NCI-H2196 (cell line): ENCODE results near the gene TNFSF9.
A peak's percentile ranks its signal among the peaks of the same experiment; 100 is the strongest.
"Not testable (repeated sequence)": the region's sequence is repeated elsewhere in the genome, so short reads cannot be mapped to it uniquely, and the experiment has no call there.

ENCODE experiments used
- DNase-seq: peaks from one replicate; lab custom pipeline; 2025; ENCODE audit not compliant: unreplicated experiment; lab: John Stamatoyannopoulos, UW

Gene TNFSF9

DNA sequence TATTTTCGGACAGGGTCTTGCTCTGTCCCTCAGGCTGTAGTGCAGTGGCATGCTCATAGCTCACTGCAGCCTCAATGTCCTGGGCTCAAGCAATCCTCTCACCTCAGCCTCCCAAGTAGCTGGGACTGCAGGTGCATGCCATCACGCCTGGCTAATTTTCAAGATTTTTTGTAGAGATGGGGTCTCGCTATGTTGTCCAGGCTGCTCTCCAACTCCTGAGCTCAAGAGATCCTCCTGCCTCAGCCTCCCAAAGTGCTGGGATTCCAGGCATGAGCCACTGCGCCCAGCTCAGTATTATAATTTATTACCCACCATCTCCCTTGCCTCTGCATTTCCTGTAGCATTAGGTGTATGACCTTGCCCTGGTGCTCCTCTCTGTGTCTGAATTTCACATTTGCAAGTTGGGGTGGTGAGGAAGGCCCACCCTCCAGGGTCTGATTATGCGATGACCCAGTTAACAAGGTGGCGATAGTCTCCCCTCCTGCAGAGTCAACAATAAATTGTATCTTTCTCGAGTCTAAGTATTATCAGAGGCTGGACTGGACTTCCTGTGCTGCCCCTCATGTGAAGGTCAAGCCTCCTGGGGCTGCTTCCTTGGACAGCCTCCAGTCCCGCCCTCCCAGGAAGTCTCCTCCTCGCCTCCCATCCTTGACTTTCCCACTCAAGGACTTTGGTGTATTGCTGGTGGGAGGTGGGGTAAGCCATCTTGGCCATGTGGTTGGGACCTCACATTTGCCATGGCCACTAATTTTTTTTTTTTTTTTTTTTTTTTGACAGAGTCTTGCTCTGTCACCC lies 27.2 kb upstream of the TNFSF9 start:
- no peak for DNase-seq

DNA sequence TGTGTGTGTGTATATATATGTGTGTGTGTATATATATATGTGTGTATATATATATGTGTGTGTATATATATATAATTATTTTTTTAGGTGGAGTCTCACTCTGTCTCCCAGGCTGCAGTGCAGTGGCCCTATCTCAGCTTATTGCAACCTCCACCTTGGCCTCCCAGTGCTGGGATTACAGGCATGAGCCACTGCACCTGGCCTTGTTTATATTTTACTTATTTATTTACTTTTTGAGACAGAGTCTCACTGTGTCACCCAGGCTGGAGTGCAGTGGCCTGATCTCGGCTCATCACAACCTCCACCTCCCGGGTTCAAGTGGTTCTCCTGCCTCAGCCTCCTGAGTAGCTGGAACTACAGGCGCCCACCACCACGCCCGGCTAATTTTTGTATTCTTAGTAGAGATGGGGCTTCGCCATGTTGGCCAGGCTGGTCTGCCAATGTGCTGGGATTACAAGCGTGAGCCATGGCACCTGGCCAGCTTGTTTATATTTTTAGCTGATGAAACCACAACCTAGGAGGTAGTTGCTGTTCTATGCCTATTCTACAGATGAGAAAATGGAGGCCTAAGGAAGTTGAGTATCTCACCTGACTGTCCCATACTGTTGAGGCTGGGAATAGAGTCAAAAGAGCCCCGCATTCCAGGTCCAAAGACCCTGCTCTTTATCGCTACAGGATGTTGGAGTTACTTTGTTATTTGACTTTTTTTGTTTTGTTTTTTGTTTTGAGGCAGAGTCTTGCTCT lies 22.6 kb upstream of the TNFSF9 start:
- DNase-seq = not testable (repeated sequence)

DNA sequence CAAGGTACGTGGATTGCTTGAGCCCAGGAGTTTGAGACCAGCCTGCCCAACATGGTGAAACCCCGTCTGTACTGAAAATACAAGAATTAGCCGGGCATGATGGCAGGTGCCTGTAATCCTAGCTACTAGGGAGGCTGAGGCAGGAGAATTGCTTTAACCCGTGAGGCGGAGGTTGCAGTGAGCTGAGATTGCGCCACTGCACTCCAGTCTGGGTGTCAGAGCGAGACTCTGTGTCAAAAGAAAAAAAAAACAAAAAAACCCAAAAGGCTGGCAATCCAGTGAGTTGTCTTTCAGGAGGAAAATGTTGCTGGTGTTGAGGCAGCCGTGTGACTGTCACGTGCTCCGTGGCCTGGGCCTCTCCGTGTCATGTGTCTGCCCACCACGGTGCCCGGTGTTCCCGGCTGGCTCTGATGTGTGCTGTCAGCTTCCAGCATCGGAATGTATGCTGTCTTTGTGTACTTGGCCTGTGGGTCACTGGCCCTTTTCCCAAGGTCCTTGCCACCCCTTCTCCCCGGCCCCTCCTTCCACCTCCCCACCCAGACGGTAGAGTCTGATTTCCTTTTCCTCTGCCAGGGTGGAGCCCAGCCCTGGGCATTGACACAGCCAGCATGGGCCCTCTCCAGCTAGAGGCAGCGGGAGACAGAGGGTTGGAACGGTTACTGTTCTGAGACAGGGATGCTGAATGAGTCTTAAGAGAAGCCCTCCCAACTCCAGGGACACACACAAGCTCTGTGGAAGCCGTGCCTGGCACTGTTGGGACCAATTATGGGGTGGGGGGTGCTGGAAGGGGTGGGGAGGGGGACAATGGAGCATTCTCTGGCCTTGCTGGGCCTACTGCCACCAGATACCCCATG lies 21.5 kb upstream of the TNFSF9 start:
- no peak for DNase-seq

DNA sequence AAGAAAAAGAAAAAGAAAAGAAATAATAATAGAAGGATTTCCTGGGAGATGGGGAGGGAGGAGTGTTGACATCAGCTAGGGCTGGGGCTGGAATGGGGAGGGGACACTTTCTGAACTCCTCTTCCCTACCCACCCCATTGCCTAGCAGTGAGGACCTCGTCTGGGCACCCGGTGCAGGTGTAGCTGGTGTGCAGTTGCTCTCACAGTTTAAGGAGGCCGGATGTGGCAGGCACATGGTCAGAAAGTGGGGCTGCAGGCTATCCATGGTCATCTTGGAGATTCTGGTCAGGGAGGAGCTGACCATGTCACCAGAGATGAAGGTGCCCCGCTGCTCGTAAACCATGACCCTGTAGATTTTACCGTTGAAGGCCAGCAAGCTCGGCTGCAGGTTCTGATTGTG lies 20.2 kb upstream of the TNFSF9 start:
- no peak for DNase-seq

DNA sequence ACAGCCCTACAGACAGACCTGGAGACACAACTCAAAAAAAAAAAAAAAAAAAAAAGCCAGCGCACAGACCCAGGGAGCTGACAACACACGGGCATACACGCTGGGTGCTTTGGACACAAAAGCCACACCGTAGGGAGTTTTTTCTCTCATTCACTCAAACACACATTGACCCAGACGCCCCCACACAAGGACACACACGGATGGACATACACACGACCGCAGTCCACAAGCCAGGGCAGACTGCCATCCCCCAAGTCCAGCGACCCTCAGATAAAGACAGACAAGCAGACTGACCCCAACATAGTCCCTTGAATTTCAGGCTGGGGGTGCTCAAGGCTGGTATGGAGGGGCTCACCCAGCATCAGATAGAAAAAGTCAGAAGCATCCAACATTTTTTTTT lies 16.7 kb upstream of the TNFSF9 start:
- no peak for DNase-seq

DNA sequence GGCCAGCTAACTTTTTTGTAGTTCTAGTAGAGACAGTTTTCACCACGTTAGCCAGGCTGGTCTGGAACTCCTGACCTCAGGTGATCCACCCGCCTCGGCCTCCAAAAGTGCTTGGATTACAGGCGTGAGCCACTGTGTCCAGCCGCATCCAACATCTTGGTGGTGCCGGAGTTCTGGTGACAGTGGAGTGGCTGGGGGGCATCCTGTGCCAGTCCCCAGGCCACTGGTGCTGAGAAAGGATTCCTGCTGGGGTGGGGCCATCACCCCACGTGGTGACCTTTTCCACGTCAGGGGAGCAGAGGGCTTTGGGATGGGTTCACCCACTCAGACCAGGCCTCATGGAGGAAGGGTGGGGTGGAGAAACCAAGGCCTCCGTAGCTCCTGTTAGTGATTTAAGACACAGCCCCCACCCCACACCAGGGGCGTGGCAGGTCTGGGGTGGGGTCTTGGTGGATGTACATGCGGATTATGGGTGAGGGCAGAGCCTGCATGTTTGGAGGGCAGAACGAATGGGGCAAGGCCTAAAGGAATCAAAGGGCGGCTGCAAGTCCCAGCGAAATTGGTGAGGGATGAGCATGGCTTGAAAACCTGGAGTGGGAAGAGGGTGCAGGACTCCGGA lies 15.8 kb upstream of the TNFSF9 start:
- no peak for DNase-seq

DNA sequence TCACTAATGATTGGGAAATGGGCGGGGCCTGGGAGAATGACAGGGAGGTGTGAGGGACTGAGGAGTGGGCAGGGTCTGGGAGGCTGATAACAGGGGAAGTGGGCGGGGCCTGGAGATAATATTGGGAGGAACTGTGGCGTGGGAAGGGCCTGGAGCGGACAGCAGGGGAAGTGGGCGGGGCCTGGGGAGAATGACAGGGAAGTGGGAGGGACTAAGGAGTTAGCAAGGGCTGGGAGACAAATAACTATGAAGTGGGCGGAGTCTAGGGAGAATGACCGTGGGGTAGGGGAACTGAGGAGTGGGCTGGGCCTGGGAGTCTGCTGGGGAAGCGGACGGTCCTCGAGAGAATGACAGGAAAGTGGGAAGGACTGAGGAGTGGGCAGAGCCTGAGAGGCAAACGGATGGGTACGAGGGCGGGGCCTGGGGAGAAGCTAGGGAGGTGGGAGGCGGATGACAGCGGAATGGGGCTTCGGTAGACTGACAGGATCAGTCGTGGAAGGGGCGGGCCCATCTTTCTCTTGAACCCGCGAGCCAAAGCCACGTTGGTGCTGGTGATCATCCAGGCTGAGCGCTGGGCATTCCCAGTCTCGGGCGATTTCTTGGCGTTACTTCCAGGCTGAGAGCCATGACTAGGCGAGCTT lies 14.7 kb upstream of the TNFSF9 start:
- peak; percentile 95 for DNase-seq

DNA sequence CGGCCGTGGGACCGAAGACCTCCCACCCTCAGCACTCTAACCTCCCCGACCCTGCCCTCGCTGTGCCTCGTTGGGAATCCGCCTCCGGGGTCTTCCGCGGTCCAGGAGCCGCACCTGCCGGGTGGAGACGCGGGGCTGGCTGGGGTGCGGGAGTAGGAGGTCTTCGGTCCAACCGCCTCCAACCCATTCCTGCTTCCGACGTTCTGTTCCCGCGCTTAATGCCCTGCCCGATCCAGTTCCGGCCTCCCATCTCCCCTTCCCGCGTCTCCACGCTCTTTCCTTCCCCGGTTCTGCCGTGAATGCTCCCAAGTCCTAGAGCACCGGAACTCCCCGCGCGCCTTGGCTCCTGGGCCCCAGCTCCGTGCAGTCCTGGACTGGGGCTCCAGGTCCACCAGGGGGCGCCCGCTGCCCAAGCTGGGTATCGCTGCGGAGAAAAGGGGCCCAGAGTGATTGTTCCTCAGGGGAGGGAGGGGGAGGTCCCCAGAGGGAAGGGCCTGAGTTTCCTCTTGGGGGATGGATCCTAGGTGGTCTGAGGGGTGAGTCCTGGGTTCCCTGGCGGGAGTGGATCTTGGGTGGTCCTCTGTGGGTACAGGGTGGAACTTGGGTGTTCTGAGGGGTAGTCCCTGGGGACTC lies 14.1 kb upstream of the TNFSF9 start:
- peak; percentile 94 for DNase-seq

DNA sequence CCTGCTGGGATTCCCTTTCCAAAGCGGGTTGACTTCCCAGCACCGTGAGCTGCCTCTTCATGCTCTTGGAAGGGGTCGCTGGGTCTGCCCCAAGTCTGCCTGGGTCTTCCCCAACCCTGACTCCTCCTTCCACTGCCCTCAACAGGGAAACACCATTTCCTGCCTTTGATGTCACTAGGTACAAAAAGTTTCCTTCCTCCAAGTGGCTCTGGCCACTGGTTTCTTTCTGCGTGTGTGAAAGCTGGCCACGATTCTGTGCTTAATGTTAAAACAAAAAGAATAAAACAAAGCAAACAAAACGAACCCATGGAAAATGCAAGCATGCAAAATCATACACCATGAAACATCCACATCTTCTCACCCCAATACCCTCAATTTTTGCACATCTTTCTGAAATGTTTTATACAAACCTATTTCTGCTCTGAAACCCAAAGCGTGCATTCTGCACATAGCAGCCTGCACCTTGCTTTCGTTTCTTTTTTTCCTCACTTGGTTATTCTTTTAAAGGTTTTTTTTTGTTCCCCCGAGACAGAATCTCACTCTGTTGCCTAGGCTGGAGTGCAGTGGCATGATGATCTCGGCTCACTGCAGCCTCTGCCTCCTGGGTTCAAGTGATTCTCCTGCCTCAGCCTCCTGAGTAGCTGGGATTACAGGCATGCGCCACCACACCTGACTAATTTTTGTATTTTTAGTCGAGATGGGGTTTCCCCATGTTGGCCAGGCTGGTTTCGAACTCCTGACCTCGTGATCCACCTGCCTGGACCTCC lies 12.5 kb upstream of the TNFSF9 start:
- no peak for DNase-seq

DNA sequence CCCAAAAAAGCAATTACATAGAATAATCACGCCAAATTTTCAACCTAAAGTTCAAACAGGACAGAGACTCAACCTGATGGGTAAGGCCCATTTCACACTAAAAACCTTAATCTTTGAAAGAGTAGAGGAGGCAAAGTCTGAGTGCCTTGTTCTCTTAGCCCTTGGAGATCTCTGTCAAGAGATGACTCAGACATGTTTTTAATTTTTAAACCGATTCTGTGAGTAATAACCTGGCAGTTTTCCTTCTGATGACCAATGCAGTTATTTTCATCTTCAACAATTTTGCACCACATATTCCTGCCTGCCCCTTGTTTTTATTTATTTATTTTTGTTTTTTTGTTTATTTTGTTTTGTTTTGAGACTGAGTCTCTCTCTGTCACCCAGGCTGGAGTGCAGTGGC lies 11.5 kb upstream of the TNFSF9 start:
- DNase-seq = no peak

DNA sequence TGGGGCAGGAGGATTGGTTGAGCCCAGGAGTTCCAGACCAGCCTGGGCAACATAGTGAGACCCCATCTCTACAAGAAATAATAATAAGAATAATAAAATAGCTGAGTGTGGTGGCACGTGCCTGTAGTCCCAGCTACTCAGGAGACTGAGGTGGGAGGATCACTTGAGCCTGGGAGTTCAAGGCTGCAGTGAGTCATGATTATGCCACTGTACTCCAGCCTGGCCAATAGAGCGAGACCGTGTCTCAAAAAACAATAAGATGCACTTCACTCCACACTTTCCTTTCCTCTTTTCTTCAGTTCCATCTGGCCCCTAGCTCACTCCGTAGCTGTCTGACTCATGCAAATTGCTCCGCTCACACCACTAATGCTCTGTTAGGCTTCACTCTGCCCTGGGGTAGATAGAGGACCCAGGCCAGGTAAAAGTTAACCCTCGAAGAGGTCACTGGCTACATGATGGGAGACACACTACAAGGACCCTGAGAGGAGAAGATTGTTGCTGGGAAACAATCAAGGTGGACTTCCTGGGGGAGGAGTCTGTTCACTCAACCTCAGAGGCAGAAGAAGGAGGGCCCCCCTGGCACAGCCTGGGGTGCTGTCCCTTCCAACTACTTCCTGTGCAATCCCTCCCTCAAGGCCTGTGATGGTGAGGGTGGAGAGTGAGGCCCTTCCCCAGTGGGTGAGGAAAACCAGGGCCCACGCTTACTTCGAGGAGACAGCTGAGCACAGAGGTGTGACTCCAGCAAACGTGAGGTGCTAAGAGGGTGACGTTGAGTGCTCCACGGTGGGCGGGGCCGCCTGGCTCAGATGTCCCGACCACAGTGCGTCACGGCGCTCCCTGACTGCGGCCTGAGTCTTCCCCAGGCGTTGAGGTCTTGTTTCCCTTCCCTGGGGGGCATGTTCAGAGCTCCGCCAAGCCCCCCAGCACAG lies 8.8 kb upstream of the TNFSF9 start:
- no peak for DNase-seq

DNA sequence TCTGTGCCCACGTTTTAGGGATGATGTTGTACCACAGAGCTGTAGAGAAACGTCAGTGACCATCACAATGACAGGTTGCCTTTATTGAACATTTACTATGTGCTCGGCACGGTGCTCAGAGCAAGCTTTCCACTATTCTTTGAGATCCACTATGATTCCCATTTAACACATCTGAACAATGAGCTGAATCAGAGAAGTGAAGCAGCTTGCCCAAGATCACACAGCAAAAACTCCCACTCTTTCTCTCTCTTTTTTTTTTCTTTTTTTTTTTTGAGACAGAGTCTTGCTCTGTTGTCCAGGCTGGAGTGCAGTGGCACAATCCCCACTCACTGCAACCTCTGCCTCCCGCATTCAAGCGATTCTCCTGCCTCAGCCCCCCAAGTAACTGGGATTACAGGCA lies 8.1 kb upstream of the TNFSF9 start:
- no peak for DNase-seq

DNA sequence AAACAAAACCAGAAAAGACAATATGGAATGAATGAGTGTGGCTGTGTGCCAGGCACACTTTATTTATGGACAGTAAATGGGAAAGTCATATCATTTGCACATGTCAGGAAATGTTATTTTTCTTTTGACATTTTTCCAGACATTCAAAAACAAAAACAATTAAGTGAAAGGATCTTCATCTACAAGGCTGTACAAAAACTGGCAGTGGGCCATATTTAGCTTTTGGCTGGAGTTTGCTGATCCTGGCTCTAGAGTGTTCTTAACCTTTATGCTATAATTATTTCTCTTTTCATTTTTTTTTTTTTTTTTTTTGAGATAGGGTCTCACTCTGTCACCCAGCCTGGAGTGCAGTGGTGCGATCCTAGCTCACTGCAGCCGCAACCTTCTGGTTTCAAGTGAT lies 6.5 kb upstream of the TNFSF9 start:
- DNase-seq = peak; percentile 13

DNA sequence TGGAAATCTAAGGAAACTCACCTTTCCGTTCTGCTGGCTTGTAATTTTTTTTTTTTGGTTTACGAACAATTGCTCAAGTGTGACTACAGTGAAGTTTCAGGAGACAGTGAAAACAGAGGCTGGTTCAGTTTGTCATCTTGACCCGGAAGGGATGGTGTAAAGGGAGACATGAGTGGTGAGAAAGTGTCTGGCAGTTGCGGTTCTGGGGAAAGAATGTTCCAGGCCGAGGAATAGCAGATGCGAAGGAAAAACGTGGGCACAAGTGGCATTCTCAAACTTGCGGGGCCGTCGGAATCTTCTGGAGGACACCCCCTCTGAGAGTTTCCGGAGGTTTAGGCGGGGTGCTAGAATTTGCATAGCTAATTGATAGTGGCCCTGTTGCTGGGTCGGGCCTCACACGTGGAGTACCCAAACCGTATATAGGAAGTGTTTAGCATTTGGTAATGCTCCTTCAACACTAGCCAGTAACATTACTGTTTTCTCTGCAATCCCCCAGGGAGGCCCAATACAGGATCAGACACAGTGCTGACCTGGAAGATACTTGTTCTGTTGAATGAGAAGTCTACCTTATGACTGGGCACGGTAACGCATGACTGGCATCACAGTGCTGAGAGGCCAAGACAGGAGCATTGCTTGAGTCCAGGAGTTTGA lies 2.8 kb upstream of the TNFSF9 start:
- DNase-seq = no peak

DNA sequence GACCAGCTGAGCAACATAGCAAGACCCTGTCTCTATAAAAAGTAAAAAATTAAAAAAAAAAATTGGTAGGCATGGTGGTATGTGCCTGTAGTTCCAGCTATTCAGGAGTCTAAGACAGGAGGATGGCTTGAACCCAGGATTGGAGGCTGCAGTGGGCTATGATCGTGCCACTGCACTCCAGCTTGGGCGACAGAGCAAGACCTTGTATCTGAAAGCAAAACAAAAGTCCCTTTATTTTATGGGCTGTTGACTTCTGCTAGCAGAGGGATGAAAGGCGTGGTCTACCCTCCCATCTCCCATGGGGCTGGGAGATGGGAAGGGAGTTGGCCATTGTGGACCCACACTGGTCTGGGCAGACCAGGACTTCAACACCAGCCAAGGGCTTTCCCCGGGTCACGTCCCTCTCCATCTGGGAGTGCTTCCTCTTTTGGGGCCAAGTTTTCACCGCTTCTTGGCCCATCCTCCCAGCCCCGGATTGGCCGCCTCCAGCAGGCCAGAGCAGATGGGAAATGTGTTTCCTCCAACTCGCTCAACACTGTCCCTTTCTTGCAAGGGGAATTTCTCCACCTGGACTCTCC lies 2.2 kb upstream of the TNFSF9 start:
- DNase-seq = no peak

DNA sequence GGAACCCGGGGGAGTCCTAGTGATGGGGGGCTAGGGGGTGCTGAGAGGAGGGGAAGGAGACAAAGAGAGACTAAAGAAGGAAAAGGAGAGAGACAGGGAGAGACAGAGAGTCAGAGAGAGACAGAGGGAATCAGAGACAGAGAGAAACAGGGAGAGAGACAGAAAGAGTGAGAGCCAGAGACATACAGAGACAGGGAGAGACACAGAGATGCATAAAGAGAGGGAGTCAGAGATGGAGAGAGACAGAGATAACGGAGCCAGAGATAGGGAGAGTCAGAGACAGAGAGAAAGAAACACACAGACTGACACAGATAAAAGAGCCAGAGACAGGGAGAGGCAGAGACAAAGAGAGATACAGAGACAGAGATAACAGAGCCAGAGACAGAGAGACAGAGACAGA lies 1.5 kb upstream of the TNFSF9 start:
- DNase-seq = no peak

DNA sequence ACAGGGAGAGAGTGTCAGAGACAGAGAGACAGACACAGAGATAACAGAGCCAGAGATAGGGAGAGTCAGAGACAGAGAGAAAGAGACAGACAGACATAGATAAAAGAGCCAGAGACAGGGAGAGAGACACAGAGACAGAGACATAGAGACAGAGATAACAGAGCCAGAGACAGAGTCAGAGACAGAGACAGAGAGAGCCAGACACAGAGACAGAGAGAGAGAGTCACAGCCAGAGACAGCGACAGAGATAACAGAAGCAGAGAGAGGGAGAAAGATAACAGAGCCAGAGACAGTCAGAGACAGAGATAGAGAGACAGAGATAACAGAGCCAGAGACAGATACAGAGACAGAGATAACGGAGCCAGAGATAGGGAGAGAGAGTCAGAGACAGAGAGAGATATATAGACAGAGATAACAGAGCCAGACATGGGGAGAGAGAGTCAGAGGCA lies 865 bp upstream of the TNFSF9 start:
- DNase-seq = no peak
